Tibial nerve (tissue), 3 donors: Measurements from ENCODE around the gene ZNF207.
"Not testable (repeated sequence)": the region's sequence is repeated elsewhere in the genome, so short reads cannot be mapped to it uniquely, and the experiment has no call there.

Experiments used
- CTCF ChIP-seq, 5 experiments: fragments of 200-600 bp in 3 of 5; fragments of 450-650 bp in 2 of 5; sonication (generic) in 3 of 5; IDR thresholded peaks; one replicate each; pipeline ENCODE4 v1.5.1; 2016 to 2019; ENCODE audit warnings: antibody characterized with exemption in 5 of 5, mild to moderate bottlenecking in 3 of 5, moderate library complexity in 2 of 5
- POLR2A ChIP-seq, 2 donors: fragments of 450-650 bp; IDR thresholded peaks; one replicate each; pipeline ENCODE4 v1.6.1; 2017; ENCODE audit warnings: antibody characterized with exemption in 2 of 2, mild to moderate bottlenecking in 2 of 2, moderate library complexity in 2 of 2

- not testable (repeated sequence) for TF ChIP-seq CTCF, POLR2A (IDR thresholded peaks at IDR 0.05)
Measured at GRCh38 chr17:32410085-32410484, 60.1 kb downstream of the ZNF207 start.
